OCI-LY1 (cell line): ENCODE results near the gene CCDC50.

Experiments
- CTCF ChIP-seq: fragments of 200-600 bp; sonication (generic), shearing (Covaris generic); IDR thresholded peaks from 2 replicates; pipeline ENCODE4 v1.5.1; 2017; ENCODE audit warnings: mild to moderate bottlenecking, antibody characterized with exemption, low read length, moderate library complexity, mixed read lengths
- EZH2 ChIP-seq: fragments of 200-600 bp; sonication (generic), shearing (Covaris generic); IDR thresholded peaks from 2 replicates; pipeline ENCODE4 v1.8.0; 2017; ENCODE audit warnings: borderline replicate concordance, mixed run types, mild to moderate bottlenecking, antibody characterized with exemption, low read length, moderate library complexity, mixed read lengths

GRCh38 chr3:191435981-191436380, 106.8 kb downstream of the CCDC50 start:
- TF ChIP-seq CTCF (no peak), EZH2 (no peak)
